ENCODE data around the gene FGF9. TPM values are rescaled to one million over a fixed set of nuclear protein-coding genes. Genes with fewer than 3 reads are reported as not detected.

Gene FGF9
- total RNA-seq, 1 experiment from 2014 or later = 0.21 TPM

DNA sequence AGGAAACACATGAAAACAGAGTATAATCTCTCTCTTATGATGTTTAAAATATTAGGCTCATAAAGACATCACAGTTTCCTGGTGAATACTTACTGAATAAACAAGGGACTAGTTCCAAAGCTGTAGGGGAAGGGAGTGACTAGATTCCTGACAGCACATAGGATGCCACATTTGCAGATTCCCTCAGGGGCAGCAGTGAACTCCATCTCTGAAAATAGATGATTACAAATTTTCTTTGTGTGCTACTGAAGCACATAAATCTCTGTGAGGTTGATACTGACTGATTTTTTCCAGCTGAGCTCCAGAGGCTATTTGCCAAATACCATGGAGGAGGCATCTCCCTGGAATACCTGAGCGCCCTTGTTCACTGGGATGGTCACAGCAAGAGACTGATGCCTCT lies 77.3 kb downstream of the FGF9 start:
- no TSS peak for BruUV-seq (replicated peaks)
- no peaks in the 10 kb centered on the region for H3K4me1 ChIP-seq (ENCODE audit: insufficient read depth, low read length, poor library complexity, severe bottlenecking)
- H3K27ac ChIP-seq (ENCODE audit: low read depth, low read length, poor library complexity, severe bottlenecking) = no peak overlapping the region
- POLR2A ChIA-PET (ENCODE audit: low non-redundant PET) = no interaction called here
- no peak for DNase-seq (ENCODE audit: low spot score)
- H3K36me3 ChIP-seq (ENCODE audit: insufficient read depth, low read length, poor library complexity, severe bottlenecking) = no peaks in the 10 kb centered on the region
- TF ChIP-seq CTCF (conservative IDR thresholded peaks at IDR 0.05; ENCODE audit: low read depth, low read length) (no peak), EZH2 (IDR thresholded peaks at IDR 0.05; ENCODE audit: borderline replicate concordance, low read depth, low read length, poor library complexity, severe bottlenecking) (no peak)
- intact Hi-C loops (cut with micrococcal nuclease; ENCODE audit: unreplicated experiment) = no loop called here
- H3K27me3 ChIP-seq (replicated peaks; ENCODE audit: insufficient read depth, low read depth, low read length, poor library complexity) = peaks cover 7% of the 10 kb centered on the region
- H3K4me3 ChIP-seq (ENCODE audit: low read depth, low read length, poor library complexity, severe bottlenecking) = no peak overlapping the region
- CTCF ChIA-PET = no interaction called here
- no peaks in the 10 kb centered on the region for H3K9me3 ChIP-seq (ENCODE audit: low read depth, low read length, poor library complexity, severe bottlenecking)

GRCh38 chr13:21749410-21749809 lies 78.5 kb downstream of the FGF9 start:
- Histone ChIP-seq H3K27me3 (replicated peaks; ENCODE audit: insufficient read depth, low read depth, low read length, poor library complexity) (peaks cover 7% of the 10 kb centered on the region), H3K9me3 (ENCODE audit: low read depth, low read length, poor library complexity, severe bottlenecking) (no peaks in the 10 kb centered on the region), H3K4me1 (ENCODE audit: insufficient read depth, low read length, poor library complexity, severe bottlenecking) (no peaks in the 10 kb centered on the region), H3K4me3 (ENCODE audit: low read depth, low read length, poor library complexity, severe bottlenecking) (no peak overlapping the region), H3K36me3 (ENCODE audit: insufficient read depth, low read length, poor library complexity, severe bottlenecking) (no peaks in the 10 kb centered on the region), H3K27ac (ENCODE audit: low read depth, low read length, poor library complexity, severe bottlenecking) (no peak overlapping the region)
- BruUV-seq (replicated peaks) = no TSS peak
- POLR2A ChIA-PET (ENCODE audit: low non-redundant PET) = interaction anchor here (0.7 kb wide), 1 partner anchor 131 kb away, joined by 3 read pairs; no protein-coding TSS in a partner anchor
- no peak for DNase-seq (ENCODE audit: low spot score)
- TF ChIP-seq CTCF (conservative IDR thresholded peaks at IDR 0.05; ENCODE audit: low read depth, low read length) = no peak
- no peak for TF ChIP-seq EZH2 (IDR thresholded peaks at IDR 0.05; ENCODE audit: borderline replicate concordance, low read depth, low read length, poor library complexity, severe bottlenecking)
- CTCF ChIA-PET = no interaction called here
- intact Hi-C loops (cut with micrococcal nuclease; ENCODE audit: unreplicated experiment) = no loop called here

- H3K4me1 ChIP-seq (ENCODE audit: insufficient read depth, low read length, poor library complexity, severe bottlenecking) = no peaks in the 10 kb centered on the region
- POLR2A ChIA-PET (ENCODE audit: low non-redundant PET) = no interaction called here
- no peak overlapping the region for H3K4me3 ChIP-seq (ENCODE audit: low read depth, low read length, poor library complexity, severe bottlenecking)
- H3K9me3 ChIP-seq (ENCODE audit: low read depth, low read length, poor library complexity, severe bottlenecking) = no peaks in the 10 kb centered on the region
- CTCF ChIA-PET = no interaction called here
- no peaks in the 10 kb centered on the region for H3K27me3 ChIP-seq (replicated peaks; ENCODE audit: insufficient read depth, low read depth, low read length, poor library complexity)
- no TSS peak for BruUV-seq (replicated peaks)
- intact Hi-C loops (cut with micrococcal nuclease; ENCODE audit: unreplicated experiment) = no loop called here
- TF ChIP-seq CTCF (conservative IDR thresholded peaks at IDR 0.05; ENCODE audit: low read depth, low read length) (no peak), EZH2 (IDR thresholded peaks at IDR 0.05; ENCODE audit: borderline replicate concordance, low read depth, low read length, poor library complexity, severe bottlenecking) (no peak)
- H3K36me3 ChIP-seq (ENCODE audit: insufficient read depth, low read length, poor library complexity, severe bottlenecking) = no peaks in the 10 kb centered on the region
- H3K27ac ChIP-seq (ENCODE audit: low read depth, low read length, poor library complexity, severe bottlenecking) = no peak overlapping the region
- DNase-seq (ENCODE audit: low spot score) = no peak
Observed at GRCh38 chr13:21752501-21752900, 81.6 kb downstream of the FGF9 start.
